GM10266 (cell line): ENCODE measurements around the gene ACP7.
"Not testable (repeated sequence)": the region's sequence is repeated elsewhere in the genome, so short reads cannot be mapped to it uniquely, and the experiment has no call there.

Experiments
- DNase-seq: peaks from one replicate; pipeline ENCODE4 v3.0.0; 2012; ENCODE audit errors: extremely low spot score
- CTCF ChIP-seq: IDR thresholded peaks from 2 replicates; pipeline ENCODE4 v1.5.1; 2012; ENCODE audit warnings: mild to moderate bottlenecking, low read depth; ENCODE audit not compliant: control insufficient read depth, insufficient read depth; ENCODE audit errors: missing control alignments

Gene ACP7

DNA sequence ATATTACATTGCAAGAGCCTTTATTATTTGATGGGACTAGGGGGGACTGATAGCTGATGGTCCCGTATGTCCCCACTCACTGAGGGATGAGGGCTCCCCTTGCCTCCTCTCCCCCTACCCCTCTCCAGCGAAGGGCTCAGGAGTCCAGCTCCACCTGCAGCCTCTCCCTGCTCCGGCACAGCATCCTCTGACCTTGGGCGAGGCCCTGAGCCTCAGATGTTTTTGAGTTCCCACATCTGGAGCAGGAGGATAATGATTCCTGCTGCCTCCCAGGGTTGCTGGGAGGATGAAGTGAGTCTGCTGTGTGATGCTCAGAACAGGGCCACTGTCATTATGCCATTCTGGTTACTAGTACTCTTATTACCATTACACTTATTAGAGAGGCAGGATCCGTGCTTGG is 56.4 kb downstream of the ACP7 start:
- TF ChIP-seq CTCF = no peak
- no peak for DNase-seq

GRCh38 chr19:39141929-39142328 is 57.8 kb downstream of the ACP7 start:
- no peak for TF ChIP-seq CTCF
- DNase-seq = no peak

- DNase-seq = no peak
These were observed 58.5 kb downstream of the ACP7 start for GRCh38 chr19:39142630-39143029.

DNA sequence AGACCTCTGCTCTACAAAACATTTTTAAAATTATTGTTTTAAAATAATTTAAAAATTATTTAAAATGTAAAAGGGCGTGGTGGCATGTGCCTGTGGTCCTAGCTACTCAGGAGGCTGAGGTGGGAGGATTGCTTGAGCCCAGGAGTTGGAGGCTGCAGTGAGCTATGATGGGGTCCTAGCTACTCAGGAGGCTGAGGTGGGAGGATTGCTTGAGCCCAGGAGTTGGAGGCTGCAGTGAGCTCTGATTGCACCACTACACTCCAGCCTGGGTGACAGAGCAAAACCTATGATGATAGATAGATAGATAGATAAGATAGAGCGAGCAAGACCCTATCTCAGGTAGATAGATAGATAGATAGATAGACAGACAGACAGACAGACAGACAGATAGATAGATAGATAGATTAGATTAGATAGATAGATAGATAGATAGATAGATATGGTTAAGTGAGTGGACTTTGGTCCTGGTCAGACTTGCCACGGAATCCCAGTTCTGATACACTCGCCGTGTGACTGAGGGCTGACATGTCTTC is 59.7 kb downstream of the ACP7 start:
- DNase-seq = not testable (repeated sequence)

More at GRCh38 chr19:39142630-39143029, 58.5 kb downstream of the ACP7 start:
- no peak for TF ChIP-seq CTCF

- TF ChIP-seq CTCF = no peak
- DNase-seq = no peak
These were observed 60.3 kb downstream of the ACP7 start for GRCh38 chr19:39144290-39145071.

DNA sequence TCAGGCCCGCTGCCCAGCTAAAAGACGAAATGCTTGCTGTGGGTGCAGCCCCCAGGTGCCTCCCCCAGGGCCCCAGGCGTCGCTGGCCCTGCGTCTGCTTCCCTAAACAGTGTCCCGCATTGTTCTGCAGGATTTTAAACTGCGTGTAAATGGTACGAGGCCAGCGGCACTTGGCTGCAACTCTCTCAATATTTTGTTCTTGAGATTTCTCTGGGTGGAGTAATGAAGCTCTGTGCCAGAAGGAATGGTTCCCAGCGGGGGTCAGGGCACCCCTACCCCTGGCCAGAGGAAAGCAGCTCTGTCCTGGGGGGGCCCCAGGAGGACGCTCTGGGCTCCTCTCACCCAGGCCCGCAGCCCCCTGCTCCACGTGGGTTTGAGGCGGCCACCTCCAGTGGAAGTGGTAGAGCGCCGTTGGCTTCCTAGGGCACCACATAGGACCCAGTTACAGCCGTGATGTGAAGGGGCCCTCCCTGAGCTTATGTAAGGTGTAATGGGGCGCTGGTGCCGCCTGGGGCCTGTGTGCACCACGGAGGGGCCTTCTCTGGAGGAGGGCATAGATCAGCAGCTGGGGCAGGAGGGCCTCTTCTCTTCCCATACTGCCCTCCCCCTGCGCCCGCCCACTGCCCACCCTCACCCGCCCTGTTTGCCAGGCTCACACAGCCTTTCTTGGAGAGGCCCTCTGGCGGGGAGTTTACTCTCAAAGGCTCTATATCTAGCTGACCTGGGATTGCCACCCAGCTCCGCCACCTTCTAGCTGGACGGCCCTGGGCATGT is 61.2 kb downstream of the ACP7 start:
- DNase-seq = no peak
- TF ChIP-seq CTCF = no peak

DNA sequence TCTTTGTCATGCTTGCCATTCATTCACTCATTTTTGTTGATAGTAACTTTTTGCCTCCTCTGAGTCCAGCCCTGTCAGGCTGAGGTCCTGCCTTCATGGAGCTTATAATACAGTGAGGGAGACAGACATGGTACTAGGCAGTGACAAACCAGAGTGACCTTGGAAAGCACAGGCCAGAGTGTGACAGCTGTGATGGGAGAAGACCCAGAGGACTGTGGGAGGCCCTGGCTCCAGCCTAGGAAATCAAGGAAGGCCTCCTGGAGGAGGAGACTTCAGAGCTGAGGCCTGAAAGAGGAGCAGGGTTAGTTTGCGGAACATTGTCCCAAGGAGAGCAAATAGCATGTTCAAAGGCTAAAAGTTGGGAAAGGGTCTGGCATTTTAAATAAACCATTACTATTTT is 61.9 kb downstream of the ACP7 start:
- DNase-seq = no peak

More for the DNA sequence above, 61.9 kb downstream of the ACP7 start:
- no peak for TF ChIP-seq CTCF
